HG03354 (cell line): ENCODE measurements around the gene RIT2.
"Not testable (repeated sequence)": the region's sequence is repeated elsewhere in the genome, so short reads cannot be mapped to it uniquely, and the experiment has no call there.

Source experiments
- ATAC-seq: cut with Tn5 transposase; IDR thresholded peaks from one replicate; pipeline ENCODE4 v1.9.1; 2021; ENCODE audit warnings: mild to moderate bottlenecking; ENCODE audit not compliant: unreplicated experiment, poor library complexity, severe bottlenecking

The RIT2 gene

GRCh38 chr18:42792731-42793130 is 322.8 kb downstream of the RIT2 start:
- no peak for ATAC-seq

- no peak for ATAC-seq
Measured at GRCh38 chr18:42784632-42785031, 330.9 kb downstream of the RIT2 start.

GRCh38 chr18:42782929-42783328 is 332.6 kb downstream of the RIT2 start:
- no peak for ATAC-seq

GRCh38 chr18:42781298-42781815 is 334.1 kb downstream of the RIT2 start:
- ATAC-seq, result no peak

GRCh38 chr18:42780171-42780570 is 335.3 kb downstream of the RIT2 start:
- ATAC-seq, result no peak

- no peak for ATAC-seq
Measured at GRCh38 chr18:42778445-42779042, 336.9 kb downstream of the RIT2 start.

GRCh38 chr18:42778024-42778423 is 337.5 kb downstream of the RIT2 start:
- no peak for ATAC-seq

GRCh38 chr18:42773870-42774269 is 341.6 kb downstream of the RIT2 start:
- ATAC-seq, result no peak

GRCh38 chr18:42771936-42772335 is 343.5 kb downstream of the RIT2 start:
- no peak for ATAC-seq

GRCh38 chr18:42765302-42765701 is 350.2 kb downstream of the RIT2 start:
- ATAC-seq, result no peak

- ATAC-seq, result no peak
Measured at GRCh38 chr18:42760290-42760689, 355.2 kb downstream of the RIT2 start.

GRCh38 chr18:42758852-42759251 is 356.6 kb downstream of the RIT2 start:
- ATAC-seq, result no peak

GRCh38 chr18:42756214-42756613 is 359.3 kb downstream of the RIT2 start:
- no peak for ATAC-seq

GRCh38 chr18:42752916-42753315 is 362.6 kb downstream of the RIT2 start:
- ATAC-seq, result no peak

- ATAC-seq, result no peak
Measured at GRCh38 chr18:42746794-42747193, 368.7 kb downstream of the RIT2 start.

GRCh38 chr18:42745931-42746330 is 369.6 kb downstream of the RIT2 start:
- no peak for ATAC-seq

GRCh38 chr18:42745171-42745570 is 370.3 kb downstream of the RIT2 start:
- no peak for ATAC-seq

GRCh38 chr18:42743373-42744138 is 371.9 kb downstream of the RIT2 start:
- ATAC-seq, result no peak

GRCh38 chr18:42742969-42743368 is 372.5 kb downstream of the RIT2 start:
- ATAC-seq, result no peak

- ATAC-seq, result no peak
Measured at GRCh38 chr18:42742474-42742873, 373.0 kb downstream of the RIT2 start.

GRCh38 chr18:42741805-42742347 is 373.6 kb downstream of the RIT2 start:
- not testable (repeated sequence) for ATAC-seq
